GM12878 (cell line): ENCODE data around the gene PRCC. TPM values are rescaled to one million over a fixed set of nuclear protein-coding genes. Genes with fewer than 3 reads are reported as not detected.
A peak's percentile ranks its signal among the peaks of the same experiment; 100 is the strongest.

ENCODE experiments used
- ATAC-seq: fragments of 200-7000 bp; cut with Tn5 transposase; 3 replicates; pipeline ENCODE4 v1.9.1; 2020; ENCODE audit warnings: mild to moderate bottlenecking, moderate library complexity
- BruUV-seq: library from RNA; stranded (reverse); fragments of 400-500 nt; replicated peaks from 2 replicates; lab custom pipeline; 2021; lab: Mats Ljungman, UMichigan
- CTCF ChIA-PET: fragments of 300-600 bp; sonication (Branson Sonifier 250); formaldehyde crosslinking; extraction: SDS; loops from one replicate; lab custom pipeline; 2021; ENCODE audit warnings: inconsistent platforms; lab: Yijun Ruan, JAX
- POLR2A ChIA-PET: fragments of 350-600 bp; formaldehyde crosslinking; extraction: SDS; loops from one replicate; lab custom pipeline; 2021; ENCODE audit warnings: inconsistent platforms; lab: Charles Lee
- RAD21 ChIA-PET: fragments of 300-600 bp; sonication (Branson Sonifier 250); formaldehyde crosslinking; loops from one replicate; lab custom pipeline; 2023; ENCODE audit warnings: antibody characterized with exemption; ENCODE audit not compliant: unreplicated experiment; lab: Charles Lee
- SMC1A ChIA-PET: fragments of 300-600 bp; sonication (Branson Sonifier 250); formaldehyde crosslinking; loops from one replicate; lab custom pipeline; 2023; ENCODE audit not compliant: unreplicated experiment, uncharacterized antibody; lab: Charles Lee
- DNase-seq: peaks from one replicate; pipeline ENCODE4 v3.0.0-alpha.2; 2011; ENCODE audit warnings: low read depth, low spot score
- FAIRE-seq: peaks from 3 replicates; lab custom pipeline; 2011; peaks lifted over from hg19 to GRCh38; lab: Jason Lieb, UNC
- H2AFZ ChIP-seq: 2 replicates; pipeline ENCODE4 v1.6.0; 2011; ENCODE audit warnings: low read depth, low read length, control low read depth; ENCODE audit not compliant: control insufficient read depth
- H3K27ac ChIP-seq: 2 replicates; pipeline ENCODE4 v1.5.1; 2011; ENCODE audit warnings: control low read depth; ENCODE audit not compliant: control insufficient read depth, insufficient read depth
- H3K27me3 ChIP-seq, 2 experiments: replicated peaks in 1 of 2; 2 replicates each; pipeline versions ENCODE4 v1.6.0 to v1.6.1; 2011; ENCODE audit warnings: low read length in 1 of 2; ENCODE audit not compliant: control insufficient read depth in 2 of 2, insufficient read depth in 2 of 2
- H3K36me3 ChIP-seq, 2 experiments: 2 replicates each; pipeline ENCODE4 v1.5.1; 2011; ENCODE audit warnings: low read length in 1 of 2; ENCODE audit not compliant: control insufficient read depth in 2 of 2, insufficient read depth in 2 of 2
- H3K4me1 ChIP-seq: 2 replicates; pipeline ENCODE4 v1.6.1; 2011; ENCODE audit warnings: mild to moderate bottlenecking, low read length, moderate library complexity, mixed read lengths; ENCODE audit not compliant: control insufficient read depth, insufficient read depth
- H3K4me2 ChIP-seq: 2 replicates; pipeline ENCODE4 v1.6.0; 2011; ENCODE audit warnings: control low read depth; ENCODE audit not compliant: control insufficient read depth, insufficient read depth
- H3K4me3 ChIP-seq: fragments of 200-600 bp; sonication (generic); 2 replicates; pipeline ENCODE4 v1.5.1; 2016
- H3K79me2 ChIP-seq: 2 replicates; pipeline ENCODE4 v1.6.0; 2011; ENCODE audit warnings: low read length; ENCODE audit not compliant: control insufficient read depth, insufficient read depth
- H3K9ac ChIP-seq: 2 replicates; pipeline ENCODE4 v1.8.0; 2011; ENCODE audit warnings: low read length, control low read depth, mixed read lengths; ENCODE audit not compliant: control insufficient read depth, insufficient read depth
- H3K9me3 ChIP-seq: replicated peaks from 3 replicates; pipeline ENCODE4 v1.5.1; 2011; ENCODE audit warnings: mild to moderate bottlenecking, low read length; ENCODE audit not compliant: control insufficient read depth, insufficient read depth
- H4K20me1 ChIP-seq: 2 replicates; pipeline ENCODE4 v1.6.0; 2011; ENCODE audit not compliant: control insufficient read depth, insufficient read depth
- BCL3 ChIP-seq: IDR thresholded peaks from 2 replicates; pipeline ENCODE4 v1.6.1; 2011; ENCODE audit warnings: borderline replicate concordance, low read depth, mild to moderate bottlenecking, moderate library complexity, low read length; ENCODE audit not compliant: insufficient read depth, poor library complexity, severe bottlenecking
- BCLAF1 ChIP-seq: fragments of 450-650 bp; IDR thresholded peaks from 2 replicates; pipeline ENCODE4 v1.6.1; 2017; ENCODE audit warnings: antibody characterized with exemption, mild to moderate bottlenecking, moderate library complexity
- DPF2 ChIP-seq: fragments of 450-650 bp; IDR thresholded peaks from 2 replicates; pipeline ENCODE4 v1.6.1; 2017; ENCODE audit warnings: mild to moderate bottlenecking
- FOXM1 ChIP-seq: IDR thresholded peaks from 2 replicates; pipeline ENCODE4 v1.6.1; 2012; ENCODE audit warnings: low read depth, mild to moderate bottlenecking, inconsistent platforms, low read length, moderate library complexity
- HCFC1 ChIP-seq: fragments of 150-350 bp; IDR thresholded peaks from 2 replicates; pipeline ENCODE4 v1.6.1; 2014; ENCODE audit warnings: low read length
- NFIC ChIP-seq: IDR thresholded peaks from 2 replicates; pipeline ENCODE4 v1.6.1; 2012; ENCODE audit warnings: low read depth, mild to moderate bottlenecking, inconsistent platforms, low read length, moderate library complexity
- POLR2A ChIP-seq: IDR thresholded peaks from 2 replicates; pipeline ENCODE4 v1.6.1; 2011; ENCODE audit warnings: low read depth, mild to moderate bottlenecking, low read length
- POLR2AphosphoS5 ChIP-seq: IDR thresholded peaks from 2 replicates; pipeline ENCODE4 v1.6.1; 2011; ENCODE audit warnings: mild to moderate bottlenecking, low read length, inconsistent platforms
- RAD51 ChIP-seq: fragments of 450-650 bp; IDR thresholded peaks from 2 replicates; pipeline ENCODE4 v1.6.1; 2016; ENCODE audit warnings: moderate library complexity, mild to moderate bottlenecking, inconsistent platforms
- RB1 ChIP-seq: fragments of 450-650 bp; formaldehyde crosslinking; IDR thresholded peaks from 2 replicates; pipeline ENCODE4 v1.6.1; 2017; ENCODE audit warnings: mild to moderate bottlenecking, borderline replicate concordance
- SIX5 ChIP-seq: IDR thresholded peaks from 2 replicates; pipeline ENCODE4 v1.6.1; 2011; ENCODE audit warnings: mild to moderate bottlenecking, low read depth, low read length, moderate library complexity; ENCODE audit not compliant: severe bottlenecking
- ZBTB11 ChIP-seq: fragments of 450-650 bp; formaldehyde crosslinking; IDR thresholded peaks from 2 replicates; pipeline ENCODE4 v1.5.0; 2022; ENCODE audit warnings: mild to moderate bottlenecking, missing genetic modification characterization
- WGBS: methylation state at CpG from one replicate; pipeline ENCODE4 v1.1.6; 2016; ENCODE audit warnings: low lambda C conversion rate; ENCODE audit not compliant: insufficient replicate concordance, insufficient coverage; ENCODE audit errors: missing lambda C conversion rate; 5-methylcytosine and 5-hydroxymethylcytosine counted together
- in situ Hi-C: fragments of 300-500 bp; cut with MboI; formaldehyde crosslinking; loops from 9 replicates; pipeline ENCODE4 v1.14.3; 2018; ENCODE audit warnings: mixed read lengths
- intact Hi-C: fragments of 100-400 bp; cut with micrococcal nuclease; formaldehyde crosslinking; loops from one replicate; pipeline ENCODE4 v1.14.2; 2022; ENCODE audit not compliant: unreplicated experiment
- polyA plus RNA-seq, 11 experiments: library from polyadenylated mRNA; depleted of rRNA in 4 of 11; unstranded in 6 of 11; stranded (reverse) in 5 of 11; fragments of >200 nt; fragmentation: Nextera tagmentation in 4 of 11; fragmentation: Illumina TruSeq in 1 of 11; extraction: Ambion mirVana in 4 of 11; extraction: Trizol in 1 of 11; gene quantifications; 1 replicate in 1 of 11; 2 replicates in 10 of 11; pipeline versions ENCODE4 v1.2.1 to v1.2.3, GENCODE V29; 2011 to 2016; ENCODE audit warnings: inconsistent platforms in 2 of 11, missing spikeins in 2 of 11, low read depth in 1 of 11
- total RNA-seq, 4 experiments: library from RNA; depleted of rRNA in 3 of 4; stranded (reverse); fragments of >200 nt in 3 of 4; fragmentation: Illumina TruSeq in 1 of 4; extraction: Trizol in 1 of 4; gene quantifications; 2 replicates each; pipeline versions ENCODE4 v1.2.1 to v1.2.3, GENCODE V29; 2013 to 2021
- TF ChIP-seq, protein P1 (sequence below): IDR thresholded peaks from 2 replicates; pipeline ENCODE4 v1.6.1; 2012; ENCODE audit warnings: low read depth, low read length, improper control_type of control experiment

Gene PRCC
- total and polyA plus RNA-seq, 10 of the 15 experiments (the other 5 are each of a cell fraction or from before 2014, with no cell fraction given), result 23.8 to 132 (median 63.1) TPM

DNA sequence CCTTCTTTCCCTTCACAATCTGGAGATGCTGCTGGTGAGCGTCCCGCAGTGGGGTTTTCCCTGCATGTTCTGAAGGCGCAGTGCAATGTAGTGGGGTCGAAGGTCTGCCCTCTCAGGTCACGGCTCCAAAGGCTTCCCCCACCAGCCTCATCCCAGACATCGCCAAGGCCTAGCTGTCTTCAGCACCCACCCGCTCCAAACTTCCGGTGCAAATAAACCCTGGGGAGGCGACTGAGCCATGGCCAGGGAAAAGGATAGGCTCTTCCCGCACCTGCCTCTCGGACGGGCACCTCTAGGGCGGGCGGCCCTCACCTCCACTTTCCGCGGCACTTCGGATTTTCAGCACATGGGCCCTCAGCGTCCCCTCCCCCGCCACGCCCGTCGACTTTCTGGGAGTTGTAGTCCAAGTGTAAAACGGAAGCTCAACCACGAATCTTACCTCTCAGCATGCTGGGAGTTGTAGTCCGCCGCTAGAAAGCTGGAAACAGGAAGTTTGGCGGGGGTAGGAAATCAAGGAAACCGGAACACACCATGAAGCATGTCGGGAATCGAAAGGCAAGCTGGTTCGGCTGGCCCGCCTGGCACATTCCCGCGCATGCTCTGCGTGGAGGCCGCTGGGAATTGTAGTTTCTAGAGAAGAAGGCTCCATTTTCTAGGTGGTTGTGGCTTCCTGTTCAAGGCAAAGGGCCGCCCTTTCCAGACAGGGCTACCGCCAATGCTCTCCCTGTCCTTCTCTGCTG, 26.4 kb upstream of the PRCC start, which contains the start of gene MRPL24:
TSS of gene MRPL24 (minus strand) at position 348 of the 740 bp plus-strand sequence. CDS start 2,384 bp downstream, outside the sequence.
- POLR2A ChIA-PET, result interaction anchor here (0.6 to 5.4 kb wide), 8 partner anchors 10 to 403 kb away, joined by 3 to 75 read pairs (median 8); partner anchors contain the start of genes CCT3, HDGF, ISG20L2 and METTL25B
- 2% methylated on average over 38 of the region's 38 CpGs for WGBS
- SMC1A ChIA-PET, result interaction anchor here (0.6 to 5.0 kb wide), 8 partner anchors 14 to 120 kb away, joined by 3 to 57 read pairs (median 4); partner anchors contain the start of genes ISG20L2, METTL25B, NTRK1 and PRCC
- TF ChIP-seq BCLAF1 (no peak), RAD51 (peak; percentile 54; the same call in 1 of the 2 replicates), POLR2AphosphoS5 (peak; percentile 60), ZBTB11 (CRISPR knock-in tag) (peak; percentile 77), FOXM1 (no peak), NFIC (no peak), DPF2 (no peak), SIX5 (peak; percentile 98), POLR2A (peak; percentile 89), BCL3 (peak; percentile 24), HCFC1 (peak; percentile 100), RB1 (0 out of 2 replicates have a peak, but pooled peaks have one; percentile 18)
- TF ChIP-seq, protein P1, sequence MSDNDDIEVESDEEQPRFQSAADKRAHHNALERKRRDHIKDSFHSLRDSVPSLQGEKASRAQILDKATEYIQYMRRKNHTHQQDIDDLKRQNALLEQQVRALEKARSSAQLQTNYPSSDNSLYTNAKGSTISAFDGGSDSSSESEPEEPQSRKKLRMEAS, result peak; percentile 94

More for the DNA sequence above, 26.4 kb upstream of the PRCC start, which contains the start of gene MRPL24:
- Histone ChIP-seq H3K27me3 (no peaks in the 10 kb centered on the region), H3K79me2 (peaks cover 29% of the 10 kb centered on the region), H2AFZ (peak within 1 kb of the TSS; percentile 85), H3K27ac (peak within 1 kb of the TSS; percentile 76), H3K9ac (peak within 1 kb of the TSS; percentile 64), H3K9me3 (no peaks in the 10 kb centered on the region), H3K4me3 (peak within 1 kb of the TSS; percentile 68), H4K20me1 (no peaks in the 10 kb centered on the region), H3K36me3 (peaks cover 23 to 36% of the 10 kb centered on the region in 2 experiments), H3K4me1 (peaks cover 5% of the 10 kb centered on the region), H3K4me2 (peak within 1 kb of the TSS; percentile 68)
- ATAC-seq (peak; percentile 93), DNase-seq (peak; percentile 99), FAIRE-seq (peak; percentile 100)
- ChIA-PET CTCF (interaction anchor here (0.8 to 3.7 kb wide), 12 partner anchors 10 to 141 kb away, joined by 3 to 56 read pairs (median 7); partner anchors contain the start of genes HDGF, ISG20L2, METTL25B and PRCC), RAD21 (interaction anchor here (0.7 to 2.7 kb wide), 13 partner anchors 10 to 119 kb away, joined by 3 to 49 read pairs (median 6); partner anchors contain the start of genes HDGF, ISG20L2, METTL25B and PRCC)
- intact Hi-C loops (loop anchor here (1.0 to 10.0 kb wide), 4 partner anchors 8 to 236 kb away; partner anchors contain the start of genes ISG20L2, MEF2D, METTL25B and PRCC), in situ Hi-C loops (no loop called here)
- BruUV-seq, result no TSS peak
